AG10803 (cell line): ENCODE measurements around the gene NOXO1.
A peak's percentile ranks its signal among the peaks of the same experiment; 100 is the strongest.

Source experiments
- DNase-seq: peaks from one replicate; pipeline ENCODE4 v3.0.0; 2010; ENCODE audit warnings: low read depth
- H3K4me3 ChIP-seq: 2 replicates; pipeline ENCODE4 v1.5.1; 2011; ENCODE audit warnings: mild to moderate bottlenecking, low read length, control low read depth
- CTCF ChIP-seq: conservative IDR thresholded peaks from 2 replicates; pipeline ENCODE4 v1.5.1; 2011; ENCODE audit warnings: mild to moderate bottlenecking, low read length, control low read depth, inconsistent platforms

The NOXO1 gene

GRCh38 chr16:2026461-2027023, 45.3 kb upstream of the NOXO1 start, which contains the start of gene NHERF2:
Gene NHERF2 (plus strand): TSS chr16:2026902. CDS start chr16:2027006, 104 bp downstream.
- peak within 1 kb of the TSS; percentile 73 for H3K4me3 ChIP-seq
- no peak for DNase-seq
- TF ChIP-seq CTCF: no peak

GRCh38 chr16:2025878-2026460, 44.7 kb upstream of the NOXO1 start:
- DNase-seq: no peak
- no peak for TF ChIP-seq CTCF
- peak overlapping the region; percentile 55 for H3K4me3 ChIP-seq

- no peak for DNase-seq
- no peak overlapping the region for H3K4me3 ChIP-seq
- TF ChIP-seq CTCF: no peak
These were observed 44.0 kb upstream of the NOXO1 start for GRCh38 chr16:2025251-2025650.

- TF ChIP-seq CTCF: no peak
- H3K4me3 ChIP-seq: no peak overlapping the region
These were observed 42.8 kb upstream of the NOXO1 start for GRCh38 chr16:2024032-2024420.

DNA sequence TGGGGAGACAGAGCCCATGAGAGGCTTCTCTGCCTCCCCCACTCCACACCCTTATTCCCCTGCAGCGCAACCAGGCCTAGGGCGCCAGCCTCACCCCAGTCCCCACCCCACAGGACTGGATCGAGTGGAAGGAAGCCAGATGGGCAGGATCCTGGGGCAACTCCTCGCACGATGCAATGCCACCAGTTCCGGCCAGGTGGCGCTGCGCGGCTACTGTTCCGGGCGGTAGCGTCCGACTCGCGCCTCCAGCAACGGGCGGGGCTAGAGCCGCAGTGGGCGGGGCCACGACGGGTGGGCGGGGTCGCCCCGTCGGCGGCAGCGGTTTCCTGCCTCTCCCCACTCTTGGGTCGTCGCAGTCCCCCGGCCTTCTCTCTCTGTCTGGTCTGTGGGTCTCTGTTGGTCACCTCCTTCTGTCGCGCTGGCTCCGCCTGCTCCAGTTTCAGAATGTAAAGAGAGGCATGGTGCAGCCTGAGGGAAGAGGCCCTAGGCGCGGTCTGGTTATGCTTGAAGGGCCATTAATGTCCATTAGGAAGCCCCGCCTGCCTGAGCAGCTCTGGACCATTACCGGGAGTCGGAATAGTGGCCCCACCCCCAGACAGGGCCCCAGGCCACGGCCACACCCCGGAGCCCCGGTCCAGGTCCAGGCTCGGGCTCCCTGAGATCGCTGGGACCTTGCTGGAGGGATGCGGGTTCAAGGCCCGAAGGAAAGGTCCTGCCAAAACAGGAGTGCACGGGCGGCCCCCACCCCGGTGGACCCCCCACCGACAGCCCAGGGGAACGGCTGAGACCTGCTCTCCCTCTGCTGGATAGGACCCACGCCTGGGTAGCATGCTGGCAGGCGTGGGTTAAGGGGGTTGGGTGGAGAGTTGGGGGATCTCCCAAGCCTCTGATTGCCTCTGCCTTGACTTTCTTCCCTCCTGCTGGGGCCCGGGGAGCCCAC, 42.1 kb upstream of the NOXO1 start:
- DNase-seq: peak; percentile 77
- peak; percentile 86 for TF ChIP-seq CTCF
- peak overlapping the region; percentile 49 for H3K4me3 ChIP-seq

More at GRCh38 chr16:2024032-2024420, 42.8 kb upstream of the NOXO1 start:
- DNase-seq: no peak

DNA sequence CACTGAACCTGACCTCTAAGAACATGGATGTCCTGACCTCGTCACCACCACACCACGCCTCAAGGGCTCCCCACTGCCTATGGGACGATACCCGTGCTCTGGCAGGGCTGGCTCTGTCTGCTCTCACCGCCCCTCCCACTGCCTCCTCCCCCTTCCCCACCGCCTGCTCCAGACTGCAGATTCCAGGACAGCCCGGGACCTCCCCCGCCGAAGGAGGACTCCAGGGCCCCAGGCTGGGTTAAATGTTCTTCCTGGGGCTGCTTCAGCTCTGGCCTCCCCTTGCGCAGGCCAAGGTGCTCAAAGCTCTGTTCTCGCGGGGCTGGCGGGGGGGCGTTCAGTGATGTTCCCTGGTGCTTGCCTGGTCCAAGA, 41.4 kb upstream of the NOXO1 start:
- peak overlapping the region; percentile 49 for H3K4me3 ChIP-seq

More for the DNA sequence above, 41.4 kb upstream of the NOXO1 start:
- no peak for TF ChIP-seq CTCF
- peak; percentile 32 for DNase-seq
